Left lobe of liver (tissue), 2 donors: ENCODE data around the gene BRIP1. TPM values are rescaled to one million over a fixed set of nuclear protein-coding genes. Genes with fewer than 3 reads are reported as not detected.
"Not testable (repeated sequence)": the region's sequence is repeated elsewhere in the genome, so short reads cannot be mapped to it uniquely, and the experiment has no call there.

ENCODE experiments used
- ATAC-seq: fragments of 200-7000 bp; cut with Tn5 transposase; one replicate; pipeline ENCODE4 v1.9.1; 2020; ENCODE audit warnings: mild to moderate bottlenecking, moderate library complexity
- DNase-seq: peaks from one replicate; pipeline ENCODE4 v3.0.0-alpha.2; 2020; ENCODE audit warnings: low spot score
- total RNA-seq: library from RNA; stranded (reverse); gene quantifications from one replicate; pipeline ENCODE4 v1.2.1, GENCODE V29; 2021
- donor health status: DM: no; HTN: no; CAD: no; lungs with moderate emphysema.
- donor health status: DM: no; HTN: yes; CAD: no.

BRIP1 gene
- total RNA-seq, 1 donor from 2014 or later = 1.2 TPM

GRCh38 chr17:61673019-61673897 lies 190.1 kb downstream of the BRIP1 start:
- DNase-seq, ATAC-seq: not testable (repeated sequence)

DNA sequence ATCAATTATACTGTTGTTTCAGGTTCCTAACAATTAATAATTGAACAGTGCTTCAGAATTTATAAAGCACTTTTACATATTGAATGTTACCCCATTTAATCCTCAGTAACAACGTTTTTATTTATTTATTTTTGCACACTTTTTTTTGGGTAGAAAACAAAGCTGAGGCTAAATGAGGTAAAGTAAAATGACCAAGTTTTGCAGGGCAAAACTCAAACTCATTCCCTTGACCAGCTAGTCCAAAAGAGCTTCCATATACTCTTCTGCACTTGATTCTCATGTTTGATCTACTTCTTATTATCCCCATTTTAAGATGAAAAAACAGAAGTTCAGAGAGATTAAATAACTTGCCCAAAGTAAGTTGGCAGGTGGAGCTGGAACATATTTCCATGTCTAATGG lies 191.2 kb downstream of the BRIP1 start:
- ATAC-seq = no peak
- DNase-seq = no peak

GRCh38 chr17:61670691-61671090 lies 192.6 kb downstream of the BRIP1 start:
- no peak for ATAC-seq
- no peak for DNase-seq

GRCh38 chr17:61669522-61669921 lies 193.8 kb downstream of the BRIP1 start:
- no peak for ATAC-seq
- no peak for DNase-seq

DNA sequence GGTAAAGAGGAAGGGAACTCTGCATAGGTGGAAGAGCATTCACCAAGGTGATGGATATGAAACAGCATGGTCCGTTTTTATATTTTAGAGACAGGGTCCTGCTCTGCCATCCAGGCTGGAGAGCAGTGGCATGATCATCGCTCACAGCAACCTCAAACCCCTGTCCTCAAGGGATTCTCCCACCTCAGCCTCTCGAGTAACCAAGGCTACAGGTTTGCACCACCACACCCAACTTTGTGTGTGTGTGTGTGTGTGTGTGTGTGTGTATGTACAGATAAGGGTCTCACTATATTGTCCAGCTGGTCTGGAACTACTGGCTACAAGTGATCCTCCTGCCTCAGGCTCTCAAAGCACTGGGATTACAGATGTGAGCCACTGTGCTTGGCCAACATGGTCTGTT lies 194.8 kb downstream of the BRIP1 start:
- ATAC-seq = no peak
- no peak for DNase-seq

GRCh38 chr17:61666406-61667088 lies 196.8 kb downstream of the BRIP1 start:
- ATAC-seq, DNase-seq: not testable (repeated sequence)

- ATAC-seq = no peak
- DNase-seq = no peak
Measured at GRCh38 chr17:61663310-61663709, 200.0 kb downstream of the BRIP1 start.

DNA sequence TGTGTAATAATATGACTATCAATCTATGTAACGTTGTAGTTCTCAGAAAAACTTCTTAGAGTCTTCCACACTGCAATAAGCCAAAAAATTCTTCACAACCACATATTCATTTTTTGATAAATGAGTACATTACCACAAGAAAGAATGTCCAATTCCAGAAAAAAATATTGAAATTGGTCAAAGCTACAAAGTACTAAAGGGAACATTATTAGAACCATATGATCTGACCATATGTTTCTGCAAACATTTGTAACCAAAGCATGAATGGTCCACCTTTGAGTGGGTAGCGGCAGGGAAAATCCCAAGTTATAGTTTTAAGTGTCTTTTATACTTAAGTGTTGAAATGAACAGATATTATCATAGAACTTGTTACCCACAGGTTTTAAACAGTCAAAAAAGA lies 200.6 kb downstream of the BRIP1 start:
- ATAC-seq = no peak

GRCh38 chr17:61662186-61662585 lies 201.1 kb downstream of the BRIP1 start:
- DNase-seq = no peak
- ATAC-seq = no peak

More for the DNA sequence above, 200.6 kb downstream of the BRIP1 start:
- no peak for DNase-seq

- no peak for DNase-seq
- ATAC-seq = no peak
Measured at GRCh38 chr17:61660746-61661485, 202.4 kb downstream of the BRIP1 start.

GRCh38 chr17:61659437-61659836 lies 203.9 kb downstream of the BRIP1 start:
- DNase-seq (no peak), ATAC-seq (no peak)

- no peak for DNase-seq
- no peak for ATAC-seq
Measured at GRCh38 chr17:61658183-61658582, 205.1 kb downstream of the BRIP1 start.

GRCh38 chr17:61657338-61657737 lies 206.0 kb downstream of the BRIP1 start:
- DNase-seq (no peak), ATAC-seq (no peak)

- ATAC-seq (no peak), DNase-seq (no peak)
Measured at GRCh38 chr17:61656721-61657217, 206.6 kb downstream of the BRIP1 start.

GRCh38 chr17:61650749-61651148 lies 212.6 kb downstream of the BRIP1 start:
- DNase-seq (no peak), ATAC-seq (no peak)

DNA sequence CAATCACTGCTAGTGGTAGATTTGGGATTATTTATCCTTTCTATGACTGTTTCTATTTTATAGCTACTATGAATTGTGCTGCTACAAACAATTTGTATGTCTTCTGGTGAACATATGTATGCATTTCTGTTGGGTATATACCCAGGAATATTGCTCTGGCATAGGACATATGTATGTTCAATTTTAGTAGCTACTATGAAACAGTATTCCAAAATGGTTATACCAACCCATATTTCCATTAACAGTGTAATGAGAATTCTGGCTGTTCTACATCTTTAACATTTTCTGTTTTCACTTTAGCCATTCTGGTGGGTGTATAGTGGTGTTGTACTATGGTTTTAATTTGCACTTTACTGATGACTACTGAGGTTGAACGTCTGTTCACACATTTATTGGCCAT lies 214.7 kb downstream of the BRIP1 start:
- ATAC-seq (no peak), DNase-seq (no peak)

DNA sequence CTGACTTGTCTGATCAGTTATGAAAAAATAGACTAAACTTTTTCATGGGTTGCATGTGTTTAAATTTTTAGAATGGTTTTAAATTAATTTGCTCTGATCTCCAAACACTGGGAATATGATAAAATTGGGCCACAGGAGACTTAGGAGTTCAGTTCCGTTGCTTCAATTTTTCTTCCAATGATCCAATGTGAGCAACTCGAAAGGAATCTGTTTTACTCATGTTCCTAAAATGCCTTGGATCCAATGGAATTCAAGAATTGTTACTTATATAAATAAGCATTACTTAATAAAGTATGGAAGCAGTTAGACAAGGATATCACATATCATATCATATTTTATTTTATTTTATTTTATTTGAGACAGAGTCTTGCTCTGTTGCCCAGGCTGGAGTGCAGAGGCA lies 216.3 kb downstream of the BRIP1 start:
- ATAC-seq (no peak), DNase-seq (no peak)

- DNase-seq (no peak), ATAC-seq (no peak)
Measured at GRCh38 chr17:61646482-61646881, 216.8 kb downstream of the BRIP1 start.

GRCh38 chr17:61645920-61646319 lies 217.4 kb downstream of the BRIP1 start:
- DNase-seq = no peak
- ATAC-seq = no peak

- ATAC-seq (no peak), DNase-seq (no peak)
Measured at GRCh38 chr17:61644800-61645774, 218.2 kb downstream of the BRIP1 start.
